ENCODE results near the gene RIT2. TPM values are rescaled to one million over a fixed set of nuclear protein-coding genes. Genes with fewer than 3 reads are reported as not detected.

Gene RIT2
- total RNA-seq, 4 donors from 2014 or later = not detected

DNA sequence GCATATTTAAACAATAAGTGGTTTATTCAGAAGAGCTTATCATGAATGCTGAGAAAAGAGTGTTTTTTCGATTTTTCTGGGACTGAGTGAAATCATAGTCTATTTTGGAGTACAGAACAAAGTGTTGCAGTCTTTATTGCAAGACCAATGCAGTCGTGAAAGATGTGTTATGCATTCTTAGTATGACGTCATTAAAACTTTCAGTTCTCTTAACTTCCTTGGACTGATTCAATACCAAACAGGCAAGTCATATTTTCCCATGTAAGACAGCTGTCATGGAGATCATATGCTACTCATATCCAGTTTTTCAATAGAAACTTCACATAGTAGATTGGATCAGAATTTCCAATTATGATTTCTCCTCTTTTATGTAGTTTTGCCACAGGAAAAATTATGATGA lies 92.6 kb downstream of the RIT2 start:
- TF ChIP-seq POLR2A (IDR thresholded peaks at IDR 0.05) = no peak
- TF ChIP-seq, protein P1, sequence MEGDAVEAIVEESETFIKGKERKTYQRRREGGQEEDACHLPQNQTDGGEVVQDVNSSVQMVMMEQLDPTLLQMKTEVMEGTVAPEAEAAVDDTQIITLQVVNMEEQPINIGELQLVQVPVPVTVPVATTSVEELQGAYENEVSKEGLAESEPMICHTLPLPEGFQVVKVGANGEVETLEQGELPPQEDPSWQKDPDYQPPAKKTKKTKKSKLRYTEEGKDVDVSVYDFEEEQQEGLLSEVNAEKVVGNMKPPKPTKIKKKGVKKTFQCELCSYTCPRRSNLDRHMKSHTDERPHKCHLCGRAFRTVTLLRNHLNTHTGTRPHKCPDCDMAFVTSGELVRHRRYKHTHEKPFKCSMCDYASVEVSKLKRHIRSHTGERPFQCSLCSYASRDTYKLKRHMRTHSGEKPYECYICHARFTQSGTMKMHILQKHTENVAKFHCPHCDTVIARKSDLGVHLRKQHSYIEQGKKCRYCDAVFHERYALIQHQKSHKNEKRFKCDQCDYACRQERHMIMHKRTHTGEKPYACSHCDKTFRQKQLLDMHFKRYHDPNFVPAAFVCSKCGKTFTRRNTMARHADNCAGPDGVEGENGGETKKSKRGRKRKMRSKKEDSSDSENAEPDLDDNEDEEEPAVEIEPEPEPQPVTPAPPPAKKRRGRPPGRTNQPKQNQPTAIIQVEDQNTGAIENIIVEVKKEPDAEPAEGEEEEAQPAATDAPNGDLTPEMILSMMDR (IDR thresholded peaks at IDR 0.05 in 4 of 5, conservative IDR thresholded peaks at IDR 0.05 in 1 of 5) = no peak
- Histone ChIP-seq H3K27me3 (no peaks in the 10 kb centered on the region), H3K4me1 (no peaks in the 10 kb centered on the region), H3K4me3 (no peak overlapping the region), H3K36me3 (no peaks in the 10 kb centered on the region), H3K9me3 (no peaks in the 10 kb centered on the region), H3K27ac (no peak overlapping the region)
- ATAC-seq (no peak), DNase-seq (no peak)
- in situ Hi-C loops (cut with MboI; ENCODE audit: low sequenced_read_pairs in 4 of 4) = no loop called here
- intact Hi-C loops (cut with DNase I; ENCODE audit: low total_unique reads) = no loop called here

DNA sequence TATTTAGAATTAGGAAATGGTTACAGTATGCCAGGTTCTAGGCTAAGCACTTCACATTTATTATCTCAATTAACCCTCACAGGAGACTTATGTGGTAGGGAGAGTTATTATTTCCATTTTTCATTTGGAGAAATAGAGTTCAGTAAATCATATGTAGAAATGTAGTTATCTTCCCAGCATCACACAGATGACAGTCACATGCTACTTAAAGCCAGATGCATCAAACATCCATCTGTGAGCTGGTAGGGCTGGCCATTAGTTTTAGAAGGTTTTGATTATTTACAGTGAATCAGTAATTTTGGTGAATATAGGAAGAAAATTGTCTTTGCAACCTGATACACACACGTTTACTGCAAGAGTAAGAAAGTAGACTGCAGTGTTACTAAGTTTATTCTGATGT lies 97.9 kb downstream of the RIT2 start:
- no peak for DNase-seq
- no peak overlapping the region for H3K4me3 ChIP-seq
- no peaks in the 10 kb centered on the region for H3K36me3 ChIP-seq
- in situ Hi-C loops (cut with MboI; ENCODE audit: low sequenced_read_pairs in 4 of 4) (no loop called here), intact Hi-C loops (cut with DNase I; ENCODE audit: low total_unique reads) (no loop called here)
- no peak for ATAC-seq
- H3K9me3 ChIP-seq = no peaks in the 10 kb centered on the region
- no peak overlapping the region for H3K27ac ChIP-seq
- no peaks in the 10 kb centered on the region for H3K4me1 ChIP-seq
- no peaks in the 10 kb centered on the region for H3K27me3 ChIP-seq
- TF ChIP-seq, protein P1 (IDR thresholded peaks at IDR 0.05 in 4 of 5, conservative IDR thresholded peaks at IDR 0.05 in 1 of 5) = no peak
- no peak for TF ChIP-seq POLR2A (IDR thresholded peaks at IDR 0.05)

DNA sequence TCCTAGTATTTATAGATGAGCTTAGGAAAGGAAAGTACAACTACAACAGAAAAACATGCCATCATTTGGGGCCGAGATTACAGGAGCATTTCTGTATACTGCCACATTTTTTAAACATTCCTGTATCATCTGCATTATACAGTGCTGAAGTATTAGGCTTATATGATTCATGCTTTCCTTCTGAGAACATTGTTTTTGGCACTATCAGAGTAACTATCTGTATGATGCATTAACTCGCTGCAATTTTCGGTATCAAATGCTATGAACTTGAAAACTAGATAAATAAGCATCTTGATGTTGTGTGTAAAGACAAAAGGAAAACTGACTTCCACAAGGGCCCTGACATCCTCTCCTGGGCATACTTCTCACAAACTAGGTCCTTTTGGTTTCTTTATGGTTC lies 102.0 kb downstream of the RIT2 start:
- TF ChIP-seq, protein P1 (IDR thresholded peaks at IDR 0.05 in 4 of 5, conservative IDR thresholded peaks at IDR 0.05 in 1 of 5) = no peak
- TF ChIP-seq POLR2A (IDR thresholded peaks at IDR 0.05) = no peak
- Histone ChIP-seq H3K4me3 (no peak overlapping the region), H3K36me3 (no peaks in the 10 kb centered on the region), H3K27me3 (no peaks in the 10 kb centered on the region), H3K27ac (no peak overlapping the region), H3K4me1 (no peaks in the 10 kb centered on the region), H3K9me3 (no peaks in the 10 kb centered on the region)
- ATAC-seq (no peak), DNase-seq (no peak)
- in situ Hi-C loops (cut with MboI; ENCODE audit: low sequenced_read_pairs in 4 of 4) = no loop called here
- intact Hi-C loops (cut with DNase I; ENCODE audit: low total_unique reads) = no loop called here

DNA sequence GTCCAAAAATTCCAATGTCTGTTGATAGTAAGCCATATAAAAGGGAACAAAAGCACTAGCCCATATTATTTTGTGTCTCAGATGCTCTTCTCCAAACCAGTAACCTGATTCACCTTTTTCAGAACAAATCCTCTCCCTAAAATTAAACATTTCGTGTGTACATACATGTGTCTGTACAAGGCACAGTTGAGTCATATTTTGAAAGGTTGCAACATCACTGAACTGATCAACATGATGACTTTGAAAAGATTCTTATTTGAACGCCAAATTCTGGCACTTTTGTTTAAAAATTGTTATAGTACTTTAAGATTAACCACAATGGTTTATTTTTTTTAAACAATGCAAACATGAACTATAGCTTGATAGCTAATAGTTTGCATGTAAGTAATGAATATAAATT lies 102.5 kb downstream of the RIT2 start:
- Histone ChIP-seq H3K27ac (no peak overlapping the region), H3K4me3 (no peak overlapping the region), H3K27me3 (no peaks in the 10 kb centered on the region), H3K4me1 (no peaks in the 10 kb centered on the region), H3K9me3 (no peaks in the 10 kb centered on the region), H3K36me3 (no peaks in the 10 kb centered on the region)
- in situ Hi-C loops (cut with MboI; ENCODE audit: low sequenced_read_pairs in 4 of 4) = no loop called here
- intact Hi-C loops (cut with DNase I; ENCODE audit: low total_unique reads) = no loop called here
- DNase-seq = no peak
- no peak for TF ChIP-seq POLR2A (IDR thresholded peaks at IDR 0.05)
- TF ChIP-seq, protein P1 (IDR thresholded peaks at IDR 0.05 in 4 of 5, conservative IDR thresholded peaks at IDR 0.05 in 1 of 5) = no peak
- no peak for ATAC-seq

DNA sequence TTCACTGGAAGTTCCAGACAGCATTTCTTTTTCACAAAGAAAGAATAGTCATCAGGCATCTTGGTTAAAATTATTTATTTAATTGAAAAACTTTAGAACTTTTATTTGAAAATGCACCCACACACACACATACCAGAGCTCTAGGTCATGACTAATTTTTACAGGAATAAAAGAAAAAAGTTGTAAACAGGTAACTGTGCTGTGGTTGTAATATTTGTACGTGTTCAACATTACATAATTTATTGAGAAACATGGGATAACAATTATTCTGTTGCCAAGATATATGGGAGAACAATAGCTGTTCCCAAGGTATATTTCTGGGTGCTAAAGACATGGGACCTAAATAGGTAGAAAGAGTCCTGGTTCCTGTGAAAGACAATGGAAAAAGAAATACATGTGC lies 104.9 kb downstream of the RIT2 start:
- ATAC-seq (no peak), DNase-seq (no peak)
- in situ Hi-C loops (cut with MboI; ENCODE audit: low sequenced_read_pairs in 4 of 4) = no loop called here
- Histone ChIP-seq H3K4me1 (no peaks in the 10 kb centered on the region), H3K27me3 (no peaks in the 10 kb centered on the region), H3K27ac (no peak overlapping the region), H3K36me3 (no peaks in the 10 kb centered on the region), H3K9me3 (no peaks in the 10 kb centered on the region), H3K4me3 (no peak overlapping the region)
- intact Hi-C loops (cut with DNase I; ENCODE audit: low total_unique reads) = no loop called here
- TF ChIP-seq, protein P1 (IDR thresholded peaks at IDR 0.05 in 4 of 5, conservative IDR thresholded peaks at IDR 0.05 in 1 of 5) = no peak
- no peak for TF ChIP-seq POLR2A (IDR thresholded peaks at IDR 0.05)
